NT2/D1 (cell line): ENCODE measurements around the gene RFC4.

Experiments used
- SUZ12 ChIP-seq: IDR thresholded peaks from 2 replicates; pipeline ENCODE4 v1.6.1; 2011; ENCODE audit not compliant: insufficient read length, insufficient read depth; ENCODE audit errors: extremely low read depth
- ZNF274 ChIP-seq: IDR thresholded peaks from 2 replicates; pipeline ENCODE4 v1.6.1; 2011; ENCODE audit warnings: mild to moderate bottlenecking, low read depth, low read length

DNA sequence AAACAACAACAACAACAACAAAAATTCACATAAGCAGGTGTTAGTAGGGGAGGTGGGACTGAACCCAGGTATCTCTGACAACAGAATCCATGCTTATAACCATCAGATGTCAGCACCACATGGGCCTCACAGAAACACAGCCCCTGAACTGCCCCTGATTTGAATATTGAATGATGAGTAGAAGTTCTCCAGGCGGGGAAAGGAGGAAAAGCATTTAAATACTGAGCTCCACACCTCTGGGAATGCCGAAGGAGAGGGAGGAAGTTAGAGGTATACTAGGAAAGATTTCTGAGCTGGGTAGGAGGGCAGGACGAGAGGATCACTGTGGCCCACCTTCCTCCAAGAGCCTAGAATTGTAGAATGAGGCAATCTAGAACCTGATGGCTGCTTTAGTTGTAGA is 54.8 kb downstream of the RFC4 start:
- TF ChIP-seq SUZ12 = no peak
- TF ChIP-seq ZNF274 = no peak
